Thyroid gland (tissue), 4 donors: ENCODE measurements around the gene CECR2. TPM values are rescaled to one million over a fixed set of nuclear protein-coding genes. Genes with fewer than 3 reads are reported as not detected.

ENCODE experiments used
- DNase-seq, 2 donors: peaks; one replicate each; pipeline ENCODE4 v3.0.0-alpha.2; 2019
- H3K27ac ChIP-seq, 3 donors: fragments of 200-600 bp; sonication (generic); 1 replicate in 2 of 3; 2 replicates in 1 of 3; pipeline ENCODE4 v1.5.1; 2016 to 2019; ENCODE audit warnings: mild to moderate bottlenecking in 1 of 3, moderate library complexity in 1 of 3
- H3K27me3 ChIP-seq: fragments of 200-600 bp; sonication (generic); one replicate; pipeline ENCODE4 v1.5.1; 2019
- H3K36me3 ChIP-seq, 2 donors: fragments of 200-600 bp; sonication (generic); one replicate each; pipeline ENCODE4 v1.5.1; 2016 to 2019
- H3K4me1 ChIP-seq, 2 donors: fragments of 200-600 bp; sonication (generic); one replicate each; pipeline ENCODE4 v1.5.1; 2017 to 2019
- H3K4me3 ChIP-seq, 3 donors: fragments of 200-600 bp; sonication (generic); replicated peaks in 1 of 3; 1 replicate in 2 of 3; 2 replicates in 1 of 3; pipeline ENCODE4 v1.5.1; 2016; ENCODE audit warnings: mild to moderate bottlenecking in 1 of 3
- H3K9me3 ChIP-seq: fragments of 200-600 bp; sonication (generic); one replicate; pipeline ENCODE4 v1.5.1; 2017
- CTCF ChIP-seq, 6 experiments: fragments of 200-600 bp in 3 of 6; fragments of 450-650 bp in 3 of 6; sonication (generic) in 3 of 6; IDR thresholded peaks; one replicate each; pipeline ENCODE4 v1.5.1; 2016 to 2019; ENCODE audit warnings: antibody characterized with exemption in 6 of 6, mild to moderate bottlenecking in 2 of 6, inconsistent platforms in 1 of 6, moderate library complexity in 1 of 6
- POLR2A ChIP-seq, 2 donors: fragments of 450-650 bp; IDR thresholded peaks; one replicate each; pipeline ENCODE4 v1.6.1; 2017; ENCODE audit warnings: antibody characterized with exemption in 2 of 2, mild to moderate bottlenecking in 2 of 2, moderate library complexity in 1 of 2
- WGBS, 2 donors: methylation state at CpG; one replicate each; pipeline ENCODE4 v1.1.5; 2017; 5-methylcytosine and 5-hydroxymethylcytosine counted together
- intact Hi-C: fragments of 100-400 bp; cut with DNase I; formaldehyde crosslinking; loops from one replicate; pipeline ENCODE4 v1.15.1; 2023
- total RNA-seq, 4 donors: library from RNA; depleted of rRNA; stranded (reverse); fragments of >200 nt; gene quantifications; one replicate each; pipeline ENCODE4 v1.2.3, GENCODE V29; 2016

CECR2 gene
- total RNA-seq, 4 donors from 2014 or later, result 1.5 to 7.7 (median 2.1) TPM

GRCh38 chr22:17407643-17408042 is 38.4 kb downstream of the CECR2 start:
- Histone ChIP-seq H3K4me3 (no peak overlapping the region), H3K9me3 (no peaks in the 10 kb centered on the region), H3K27me3 (no peaks in the 10 kb centered on the region), H3K36me3 (no peaks in the 10 kb centered on the region), H3K4me1 (no peaks in the 10 kb centered on the region), H3K27ac (no peak overlapping the region)
- intact Hi-C loops, result no loop called here
- no peak for DNase-seq
- WGBS, 2 donors, result 89 to 91% methylated on average over 5 of the region's 5 CpGs
- TF ChIP-seq CTCF (IDR thresholded peaks at IDR 0.05) (no peak), POLR2A (IDR thresholded peaks at IDR 0.05) (no peak)

GRCh38 chr22:17410576-17410975 is 41.3 kb downstream of the CECR2 start:
- 90 to 97% methylated on average over 4 of the region's 4 CpGs for WGBS, 2 donors
- H3K27ac ChIP-seq, result no peak overlapping the region
- H3K36me3 ChIP-seq, result no peaks in the 10 kb centered on the region
- DNase-seq, result no peak
- no peaks in the 10 kb centered on the region for H3K9me3 ChIP-seq
- H3K27me3 ChIP-seq, result no peaks in the 10 kb centered on the region
- TF ChIP-seq CTCF (IDR thresholded peaks at IDR 0.05) (no peak), POLR2A (IDR thresholded peaks at IDR 0.05) (no peak)
- H3K4me1 ChIP-seq, result no peaks in the 10 kb centered on the region
- intact Hi-C loops, result no loop called here
- H3K4me3 ChIP-seq, result no peak overlapping the region

GRCh38 chr22:17411213-17411612 is 42.0 kb downstream of the CECR2 start:
- TF ChIP-seq POLR2A (IDR thresholded peaks at IDR 0.05) (no peak), CTCF (IDR thresholded peaks at IDR 0.05) (no peak)
- H3K36me3 ChIP-seq, result no peaks in the 10 kb centered on the region
- H3K9me3 ChIP-seq, result no peaks in the 10 kb centered on the region
- no peak overlapping the region for H3K27ac ChIP-seq
- no peak overlapping the region for H3K4me3 ChIP-seq
- no peaks in the 10 kb centered on the region for H3K27me3 ChIP-seq
- intact Hi-C loops, result no loop called here
- 53 to 60% methylated on average over 3 of the region's 3 CpGs for WGBS, 2 donors
- DNase-seq, result no peak
- no peaks in the 10 kb centered on the region for H3K4me1 ChIP-seq

- intact Hi-C loops, result no loop called here
- no peaks in the 10 kb centered on the region for H3K36me3 ChIP-seq
- no peaks in the 10 kb centered on the region for H3K4me1 ChIP-seq
- WGBS, 2 donors, result 62 to 67% methylated on average over 6 of the region's 6 CpGs
- no peaks in the 10 kb centered on the region for H3K27me3 ChIP-seq
- no peak overlapping the region for H3K27ac ChIP-seq
- no peak overlapping the region for H3K4me3 ChIP-seq
- peak; percentile 86 to 87 for DNase-seq
- no peaks in the 10 kb centered on the region for H3K9me3 ChIP-seq
- TF ChIP-seq CTCF (IDR thresholded peaks at IDR 0.05), result no peak
- TF ChIP-seq POLR2A (IDR thresholded peaks at IDR 0.05), result no peak
These were observed 43.0 kb downstream of the CECR2 start for GRCh38 chr22:17412232-17412631.

GRCh38 chr22:17418890-17419324 is 49.6 kb downstream of the CECR2 start:
- H3K4me3 ChIP-seq, result no peak overlapping the region
- H3K27ac ChIP-seq, result no peak overlapping the region
- TF ChIP-seq CTCF (IDR thresholded peaks at IDR 0.05), result no peak
- TF ChIP-seq POLR2A (IDR thresholded peaks at IDR 0.05), result no peak
- H3K27me3 ChIP-seq, result no peaks in the 10 kb centered on the region
- H3K4me1 ChIP-seq, result no peaks in the 10 kb centered on the region
- WGBS, 2 donors, result 94 to 95% methylated on average over 11 to 27 of the region's 27 CpGs
- no peaks in the 10 kb centered on the region for H3K36me3 ChIP-seq
- no peaks in the 10 kb centered on the region for H3K9me3 ChIP-seq
- no peak for DNase-seq
- intact Hi-C loops, result no loop called here
